Heart left ventricle (tissue), 16 donors: ENCODE data around the gene HCFC2. TPM values are rescaled to one million over a fixed set of nuclear protein-coding genes. Genes with fewer than 3 reads are reported as not detected.

Experiments used
- ATAC-seq, 4 donors: fragments of 200-7000 bp; cut with Tn5 transposase; one replicate each; pipeline ENCODE4 v1.9.1; 2020 to 2022; ENCODE audit warnings: moderate library complexity in 4 of 4, mild to moderate bottlenecking in 3 of 4, moderate number of reproducible peaks in 1 of 4
- DNase-seq, 5 donors: peaks; one replicate each; pipeline ENCODE4 v3.0.0-alpha.2; 2020
- H3K27ac ChIP-seq, 12 donors: fragments of 200-600 bp; sonication (generic) in 4 of 12; one replicate each; pipeline versions ENCODE4 v1.5.0 to v1.8.0; 2016 to 2022; ENCODE audit warnings: mild to moderate bottlenecking in 2 of 12
- H3K27me3 ChIP-seq, 9 donors: fragments of 200-600 bp; sonication (generic) in 2 of 9; one replicate each; pipeline versions ENCODE4 v1.5.1 to v1.8.0; 2016 to 2022; ENCODE audit warnings: mild to moderate bottlenecking in 3 of 9
- H3K36me3 ChIP-seq, 9 donors: fragments of 200-600 bp; sonication (generic) in 2 of 9; one replicate each; pipeline versions ENCODE4 v1.5.0 to v1.8.0; 2018 to 2022; ENCODE audit warnings: mild to moderate bottlenecking in 2 of 9
- H3K4me1 ChIP-seq, 12 donors: fragments of 200-600 bp; sonication (generic) in 4 of 12; one replicate each; pipeline versions ENCODE4 v1.5.0 to v1.8.0; 2016 to 2022; ENCODE audit warnings: mild to moderate bottlenecking in 3 of 12
- H3K4me3 ChIP-seq, 12 donors: fragments of 200-600 bp; sonication (generic) in 4 of 12; one replicate each; pipeline versions ENCODE4 v1.5.0 to v1.8.0; 2017 to 2022; ENCODE audit warnings: mild to moderate bottlenecking in 9 of 12, moderate library complexity in 4 of 12
- H3K9me3 ChIP-seq, 12 donors: fragments of 200-600 bp; sonication (generic) in 4 of 12; one replicate each; pipeline versions ENCODE4 v1.5.0 to v1.8.0; 2016 to 2022; ENCODE audit warnings: mild to moderate bottlenecking in 1 of 12
- CTCF ChIP-seq, 12 donors: fragments of 200-600 bp; sonication (generic) in 4 of 12; IDR thresholded peaks; one replicate each; pipeline versions ENCODE4 v1.5.0 to v1.8.0; 2018 to 2022; ENCODE audit warnings: antibody characterized with exemption in 12 of 12, mild to moderate bottlenecking in 5 of 12
- POLR2A ChIP-seq, 2 donors: fragments of 450-650 bp; IDR thresholded peaks; one replicate each; pipeline ENCODE4 v1.6.1; 2017; ENCODE audit warnings: antibody characterized with exemption in 2 of 2, mild to moderate bottlenecking in 2 of 2, moderate library complexity in 2 of 2
- WGBS, 4 donors: extraction: QIAGEN DNeasy Blood & Tissue Kit in 2 of 4; methylation state at CpG; one replicate each; pipeline versions ENCODE4 v1.1.5 to v1.1.7; 2013 to 2018; 5-methylcytosine and 5-hydroxymethylcytosine counted together
- intact Hi-C, 10 donors: fragments of 100-400 bp; cut with DNase I; formaldehyde crosslinking; loops; one replicate each; pipeline versions ENCODE4 v1.11.1 to v1.14.2; 2022
- polyA plus RNA-seq, 2 donors: library from polyadenylated mRNA; stranded (reverse); fragments of 200-250 nt; gene quantifications; one replicate each; pipeline ENCODE4 v1.2.3, GENCODE V29; 2013
- total RNA-seq, 9 donors: library from RNA; depleted of rRNA in 2 of 9; stranded (reverse); fragments of >200 nt in 2 of 9; fragmentation: NEBNext Ultra II Directional in 3 of 9; extraction: Animal tissue kit (Norgen Biotek cat#: 25700) in 3 of 9; gene quantifications; one replicate each; pipeline versions ENCODE4 v1.1.0 to v1.2.4, GENCODE V29; 2016 to 2023
- donor health status: ischemic (EF 13 %, LVEDD 7.1; RV severe dilation, severe dysfunction).
- donor health status: healthy with polysubstance abuse.
- donor health status: DM: no; HTN: yes; CAD: no.
- donor health status: DM: no; HTN: no; CAD: no.
- donor health status: ischemic (EF 25% LVEDD 6.9; RV normal size, moderate dysfunction).
- donor health status: ischemic (EF 25% LVEDD 5.7; RV mildly dilated, moderate dysfunction).
- donor health status: healthy.
- donor health status: DM: yes; HTN: yes; CAD: no.
- donor health status: ischemic (EF 35%, LVEDD 5.7; RV mildly dilated, moderate dysfunction).
- donor health status: nonischemic (EF 11% LVEDD 7.7; RV severe dilation, severe dysfunction).
- donor health status: DM: yes; HTN: yes; CAD: no.
- donor health status: PGD.
- donor health status: ischemic (EF 29% LVEDD 5.4; RV normal size, mild dysfunction).
- donor health status: nonischemic (EF 23%, LVEDD 6.1; RV moderate dilation, normal function).

HCFC2 gene
- total and polyA plus RNA-seq, 11 donors: 4.8 to 14.0 (median 9.0) TPM

- TF ChIP-seq CTCF (IDR thresholded peaks at IDR 0.05) (peak; percentile 26 to 61 (median 50)), POLR2A (IDR thresholded peaks at IDR 0.05) (no peak)
- DNase-seq (no peak), ATAC-seq (no peak)
- no peak overlapping the region for H3K27ac ChIP-seq
- intact Hi-C loops: loop anchor here in 6 of 10 donors (2.0 to 10.0 kb wide), 7 partner anchors 51 to 430 kb away; partner anchors contain the start of gene TDG (in 1 of the 6)
- no peak overlapping the region for H3K4me3 ChIP-seq
- H3K9me3 ChIP-seq: no peaks in the 10 kb centered on the region
- H3K36me3 ChIP-seq: no peaks in the 10 kb centered on the region
- no peaks in the 10 kb centered on the region for H3K27me3 ChIP-seq
- 14 to 30% (median 25%) methylated on average over 1 of the region's 1 CpG for WGBS, 4 donors
- peaks cover 0 to 20% (median 6%) of the 10 kb centered on the region in 12 donors for H3K4me1 ChIP-seq
These were observed 6.5 kb upstream of the HCFC2 start for GRCh38 chr12:104057771-104058197.

GRCh38 chr12:104058802-104059201, 5.5 kb upstream of the HCFC2 start:
- intact Hi-C loops: loop anchor here in 5 of 10 donors (5.0 to 10.0 kb wide), 5 partner anchors 62 to 432 kb away; partner anchors contain the start of gene TDG (in 1 of the 5)
- WGBS, 4 donors: 88 to 90% (median 89%) methylated on average over 4 of the region's 4 CpGs
- Histone ChIP-seq H3K4me1 (peaks cover 0 to 25% (median 10%) of the 10 kb centered on the region in 12 donors), H3K27ac (no peak overlapping the region), H3K4me3 (no peak overlapping the region), H3K27me3 (no peaks in the 10 kb centered on the region), H3K36me3 (no peaks in the 10 kb centered on the region), H3K9me3 (no peaks in the 10 kb centered on the region)
- no peak for DNase-seq
- TF ChIP-seq CTCF (IDR thresholded peaks at IDR 0.05): no peak
- no peak for TF ChIP-seq POLR2A (IDR thresholded peaks at IDR 0.05)
- no peak for ATAC-seq

- H3K9me3 ChIP-seq: no peaks in the 10 kb centered on the region
- intact Hi-C loops: loop anchor here (5.0 to 10.0 kb wide), 8 partner anchors 47 to 433 kb away; partner anchors contain the start of gene TDG (in 3 of the 10)
- WGBS, 4 donors: 73 to 80% (median 79%) methylated on average over 2 of the region's 2 CpGs
- H3K4me1 ChIP-seq: peaks cover 0 to 26% (median 10%) of the 10 kb centered on the region in 12 donors
- TF ChIP-seq CTCF (IDR thresholded peaks at IDR 0.05): no peak
- no peak for TF ChIP-seq POLR2A (IDR thresholded peaks at IDR 0.05)
- no peak overlapping the region for H3K27ac ChIP-seq
- ATAC-seq: no peak
- DNase-seq: no peak
- H3K4me3 ChIP-seq: no peak overlapping the region
- H3K36me3 ChIP-seq: no peaks in the 10 kb centered on the region
- no peaks in the 10 kb centered on the region for H3K27me3 ChIP-seq
These were observed 4.4 kb upstream of the HCFC2 start for GRCh38 chr12:104059963-104060362.

- ATAC-seq (no peak), DNase-seq (no peak)
- Histone ChIP-seq H3K27me3 (no peaks in the 10 kb centered on the region), H3K36me3 (no peaks in the 10 kb centered on the region), H3K4me3 (no peak overlapping the region), H3K9me3 (no peaks in the 10 kb centered on the region), H3K27ac (no peak overlapping the region), H3K4me1 (peaks cover 0 to 27% (median 14%) of the 10 kb centered on the region in 12 donors)
- 58 to 66% (median 63%) methylated on average over 2 of the region's 2 CpGs for WGBS, 4 donors
- intact Hi-C loops: loop anchor here in 5 of 10 donors (5.0 to 10.0 kb wide), 5 partner anchors 47 to 106 kb away; partner anchors contain the start of gene TDG (in 2 of the 5)
- no peak for TF ChIP-seq CTCF (IDR thresholded peaks at IDR 0.05)
These were observed 3.5 kb upstream of the HCFC2 start for GRCh38 chr12:104060791-104061190.
